Inflammatory macrophage (primary cell): ENCODE measurements around the gene BORCS6.
A peak's percentile ranks its signal among the peaks of the same experiment; 100 is the strongest.
"Not testable (repeated sequence)": the region's sequence is repeated elsewhere in the genome, so short reads cannot be mapped to it uniquely, and the experiment has no call there.

Experiments
- DNase-seq, 2 donors: peaks; one replicate each; pipeline ENCODE4 v3.0.0-alpha.2; 2020 to 2022
- total RNA-seq, 18 experiments: gene quantifications; one replicate each; lab custom pipeline; 2026; ENCODE audit warnings: mixed read lengths in 6 of 18, inconsistent platforms in 2 of 18; lab: John Stamatoyannopoulos, UW

The BORCS6 gene
- 3.6 to 31.4 (median 14.4) reads per million in 18 experiments for total RNA-seq

- peak; percentile 97 to 98 for DNase-seq
Measured at GRCh38 chr17:8189711-8190477, at the start of gene BORCS6. Gene BORCS6 (minus strand): TSS chr17:8190180. CDS start chr17:8190140, 40 bp downstream.

GRCh38 chr17:8237886-8238285 lies 47.9 kb upstream of the BORCS6 start:
- no peak for DNase-seq

GRCh38 chr17:8237175-8237574 lies 47.2 kb upstream of the BORCS6 start:
- no peak for DNase-seq

- no peak for DNase-seq
Measured at GRCh38 chr17:8235676-8236075, 45.7 kb upstream of the BORCS6 start.

GRCh38 chr17:8234361-8235270 lies 44.6 kb upstream of the BORCS6 start:
- DNase-seq, result no peak

- no peak for DNase-seq
Measured at GRCh38 chr17:8231701-8232100, 41.7 kb upstream of the BORCS6 start.

GRCh38 chr17:8227238-8227581 lies 37.2 kb upstream of the BORCS6 start:
- DNase-seq, result no peak

GRCh38 chr17:8226536-8227237 lies 36.7 kb upstream of the BORCS6 start:
- DNase-seq, result peak; percentile 84 to 89

- peak; percentile 65 to 69 for DNase-seq
Measured at GRCh38 chr17:8225813-8226535, 36.0 kb upstream of the BORCS6 start.

GRCh38 chr17:8224891-8225812 lies 35.2 kb upstream of the BORCS6 start:
- DNase-seq, result no peak

GRCh38 chr17:8223356-8224126 lies 33.6 kb upstream of the BORCS6 start:
- DNase-seq, result peak; percentile 40 to 57

GRCh38 chr17:8222630-8223355 lies 32.8 kb upstream of the BORCS6 start:
- DNase-seq, result peak; percentile 95 to 96

- DNase-seq, result peak; percentile 82 to 88
Measured at GRCh38 chr17:8222380-8222629, 32.3 kb upstream of the BORCS6 start.

- DNase-seq, result peak; percentile 88
Measured at GRCh38 chr17:8221663-8222379, 31.8 kb upstream of the BORCS6 start.

- DNase-seq, result peak; percentile 92 to 95
Measured at GRCh38 chr17:8220783-8221662, 31.0 kb upstream of the BORCS6 start.

GRCh38 chr17:8214000-8214399 lies 24.0 kb upstream of the BORCS6 start:
- not testable (repeated sequence) for DNase-seq

- DNase-seq, result peak in 1 of 2 donors; percentile 45
Measured at GRCh38 chr17:8212312-8213180, 22.6 kb upstream of the BORCS6 start.
